ENCODE results near the gene SLC15A4.
"Not testable (repeated sequence)": the region's sequence is repeated elsewhere in the genome, so short reads cannot be mapped to it uniquely, and the experiment has no call there.

Gene SLC15A4

DNA sequence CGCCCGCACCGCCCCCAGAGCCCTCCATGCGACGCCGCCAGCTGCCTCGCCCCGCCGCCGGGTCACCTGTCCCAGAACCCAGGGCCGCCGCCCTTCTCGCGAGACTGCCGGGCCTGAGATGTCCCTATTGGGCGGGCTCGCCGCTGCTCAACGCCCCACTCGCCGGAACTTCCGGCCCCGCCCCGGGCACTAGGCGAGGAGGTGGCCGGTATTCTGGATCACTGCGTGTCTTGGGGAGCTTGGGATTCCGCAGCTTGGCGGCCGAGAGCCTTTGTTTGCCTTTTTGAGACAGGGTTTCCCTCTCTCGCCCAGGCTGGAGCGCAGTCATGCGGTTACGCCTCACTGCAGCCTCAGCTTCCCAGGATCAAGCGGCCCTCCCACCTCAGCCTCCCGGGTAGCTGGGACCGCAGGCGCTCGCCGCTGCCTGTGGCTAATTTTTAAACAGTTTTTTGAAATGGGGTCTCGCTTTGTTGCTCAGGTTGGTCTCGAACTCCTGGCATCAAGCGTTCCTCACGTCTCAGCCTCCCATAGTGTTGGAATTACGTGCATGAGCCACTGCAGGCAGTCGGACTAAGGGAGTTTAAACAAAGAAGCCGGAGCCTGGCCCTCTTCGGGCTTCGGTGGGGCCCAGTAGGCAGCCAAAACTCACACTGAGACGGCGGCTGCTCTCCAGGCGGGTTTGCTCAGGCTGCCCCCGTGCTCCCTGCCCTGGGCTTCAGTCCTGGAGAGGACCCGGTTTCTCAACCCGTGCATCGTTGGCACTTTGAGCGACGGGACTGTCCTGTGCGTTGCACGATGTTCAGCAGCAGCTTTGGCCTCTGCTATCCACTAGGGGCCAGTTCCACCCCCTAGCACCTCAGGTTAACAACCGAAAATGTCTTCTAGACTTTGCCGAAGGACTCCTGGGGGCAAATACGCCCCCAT lies at the start of gene SLC15A4:
TSS of gene SLC15A4 (minus strand) at position 43 of the 924 bp plus-strand sequence. CDS start at position 28, 15 bp downstream.
- peak; percentile 92 for DNase-seq (ENCODE audit: low read depth)

DNA sequence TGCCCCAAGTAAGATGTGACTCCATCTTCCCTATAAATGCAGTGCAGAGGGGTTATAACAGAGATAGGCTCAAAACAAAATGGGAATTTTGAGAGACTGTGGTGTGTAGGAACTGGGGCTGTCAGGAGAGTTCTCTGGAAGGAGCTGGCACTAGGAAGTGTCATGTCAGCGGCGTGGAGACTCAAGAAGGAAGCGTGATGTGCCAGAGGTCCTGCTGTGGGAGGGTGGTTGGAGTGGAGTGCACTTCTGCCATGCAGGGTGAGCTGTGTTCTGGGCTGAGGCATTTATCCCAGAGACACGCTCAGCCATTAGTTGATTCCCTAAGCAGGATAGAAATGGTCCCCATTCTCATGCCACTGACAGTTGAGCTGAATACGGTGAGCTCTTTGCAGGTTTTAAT lies 48.5 kb upstream of the SLC15A4 start:
- DNase-seq (ENCODE audit: low read depth): no peak

DNA sequence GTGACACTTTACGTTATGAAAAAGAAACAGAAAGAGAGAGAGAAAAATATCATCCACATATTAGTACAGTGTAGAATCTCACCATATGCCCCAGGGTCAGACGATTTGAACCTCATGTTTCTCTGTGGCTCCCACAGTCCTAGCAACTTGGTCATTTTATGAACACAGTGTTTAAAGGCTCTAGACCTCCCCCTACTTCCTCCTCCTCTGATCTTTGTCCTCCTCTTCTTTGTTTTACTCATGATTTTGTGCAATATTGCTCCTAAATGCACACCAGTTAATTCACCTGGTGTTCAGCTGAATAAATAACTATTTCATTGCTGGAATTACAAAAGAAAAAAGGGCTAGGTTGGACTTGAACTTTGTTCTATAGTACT lies 47.7 kb upstream of the SLC15A4 start:
- DNase-seq (ENCODE audit: low read depth): no peak

DNA sequence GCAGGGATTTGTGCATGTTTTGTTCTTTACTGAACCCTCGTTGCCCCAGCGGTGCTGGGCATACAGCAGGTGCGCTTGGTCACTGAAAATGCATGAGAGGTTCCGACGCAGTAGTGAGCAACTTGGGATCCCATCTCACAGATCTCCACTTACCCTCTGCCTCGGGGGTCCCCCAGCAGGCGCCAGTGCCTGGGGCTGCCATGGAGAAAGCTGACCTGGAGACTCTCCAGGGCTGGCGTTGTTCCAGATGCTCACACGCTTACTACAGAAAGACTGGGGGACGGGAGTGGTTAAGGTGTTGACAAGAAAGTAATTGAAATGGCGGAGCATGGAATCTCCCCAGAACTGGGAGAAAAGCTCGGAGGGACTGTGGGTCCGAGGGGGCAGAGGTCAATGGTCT lies 43.7 kb upstream of the SLC15A4 start:
- DNase-seq (ENCODE audit: low read depth): no peak

DNA sequence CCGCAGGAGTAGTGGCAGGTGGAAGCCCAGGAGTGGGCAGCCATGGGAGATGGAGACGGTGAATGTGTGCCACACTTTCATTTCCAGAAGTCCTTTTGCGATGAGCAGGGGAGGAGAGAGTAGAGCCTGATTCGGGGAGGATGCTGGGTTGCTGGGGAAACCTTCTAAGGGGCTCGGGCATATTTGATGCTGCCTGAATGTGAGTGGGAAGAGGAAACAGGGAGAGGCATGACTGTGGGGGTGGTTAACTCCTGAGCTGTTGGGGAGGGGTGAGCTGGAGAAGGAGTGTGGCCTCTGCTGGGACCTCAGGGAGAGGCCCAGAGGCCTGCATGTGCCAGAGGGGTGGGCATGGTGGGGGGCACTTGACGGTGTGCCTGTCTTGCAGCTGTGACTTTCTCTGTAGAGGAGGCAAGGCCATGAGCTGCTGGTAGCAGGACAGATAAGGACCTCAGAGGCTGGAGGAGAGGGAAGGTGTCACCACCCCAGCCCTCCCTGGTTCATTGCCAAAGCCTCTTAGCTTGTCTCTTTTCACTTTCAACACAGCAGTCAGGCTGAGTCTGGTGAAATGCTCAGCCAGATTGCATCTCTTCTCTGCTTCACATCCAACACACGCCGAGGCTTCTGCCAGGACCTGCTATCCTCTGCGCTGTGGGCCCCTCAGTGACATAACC lies 40.9 kb upstream of the SLC15A4 start:
- DNase-seq (ENCODE audit: low read depth): no peak

DNA sequence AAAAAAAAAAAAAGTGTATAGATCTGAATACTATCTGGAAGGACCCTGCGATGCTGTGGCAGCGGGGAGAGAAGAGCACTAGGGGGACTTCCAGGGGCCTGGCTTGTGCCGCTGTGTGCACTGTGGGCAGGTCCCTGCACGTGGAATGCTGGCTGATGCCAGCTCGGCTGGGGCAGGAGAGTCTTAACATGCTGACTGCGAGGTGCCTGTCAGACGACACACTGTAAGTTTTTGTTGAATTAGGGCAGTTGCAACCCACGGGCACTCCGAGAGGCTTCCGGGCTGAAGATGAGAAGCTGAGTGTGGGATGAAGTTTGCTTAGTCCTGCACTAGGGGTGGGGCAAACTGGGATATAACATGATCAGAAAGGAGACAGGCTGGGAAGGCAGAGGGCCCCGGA lies 40.2 kb upstream of the SLC15A4 start:
- DNase-seq (ENCODE audit: low read depth): no peak

DNA sequence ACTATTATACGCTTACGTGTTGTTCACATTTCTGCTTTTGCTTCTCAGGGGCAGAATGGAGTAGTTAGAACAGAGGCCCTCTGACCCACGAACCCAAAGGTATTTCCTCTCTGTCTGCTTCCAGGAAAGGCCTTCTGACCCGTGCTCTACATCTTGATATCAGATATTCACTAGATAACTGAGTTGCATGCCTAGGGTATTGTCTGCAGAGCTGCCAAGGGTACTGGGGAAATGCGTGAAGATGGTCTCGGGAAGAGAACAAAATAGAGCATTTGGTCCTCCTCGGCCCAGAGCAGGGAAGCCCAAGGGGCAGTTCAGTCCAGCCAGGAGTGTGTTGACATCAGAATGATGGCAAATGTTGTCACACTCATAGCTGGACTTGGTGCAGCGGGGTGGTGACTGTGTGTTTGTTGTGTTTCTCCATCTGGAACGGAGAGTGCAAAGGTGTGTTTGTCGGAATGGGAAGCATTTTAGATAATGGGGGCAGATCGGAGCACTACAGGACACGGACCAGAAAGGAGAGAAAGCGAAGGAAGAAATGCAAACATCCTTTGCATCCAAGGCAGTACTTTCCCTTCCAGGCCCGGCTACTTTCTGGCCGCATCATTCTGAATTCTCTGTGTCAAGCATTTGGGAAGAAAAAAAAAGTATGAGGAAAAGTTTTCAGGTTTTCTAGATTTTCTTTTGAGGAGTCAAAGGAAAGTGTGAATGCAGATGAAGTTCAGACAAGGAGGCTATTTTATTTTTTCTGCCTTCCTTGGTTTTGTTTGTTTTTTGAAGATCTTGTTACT lies 37.7 kb upstream of the SLC15A4 start:
- no peak for DNase-seq (ENCODE audit: low read depth)

DNA sequence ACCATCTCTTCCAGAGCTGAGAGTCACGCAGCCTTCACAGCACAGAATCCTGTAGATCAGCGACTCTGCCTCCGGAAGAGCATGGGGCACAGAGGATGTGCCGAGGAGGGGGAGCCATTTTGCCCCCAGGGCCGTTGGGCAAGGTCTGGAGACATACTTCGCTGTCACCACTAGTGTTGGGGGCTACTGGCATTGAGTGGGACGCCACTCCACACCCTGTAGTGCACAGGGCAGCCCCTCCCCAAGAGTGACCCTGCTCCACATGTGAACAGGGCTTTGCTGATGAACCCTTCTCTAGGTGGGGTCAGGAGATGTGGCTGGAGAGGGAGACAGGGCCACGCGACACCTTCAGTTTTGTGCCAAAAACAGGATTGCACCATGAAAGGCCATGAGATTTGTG lies 35.6 kb upstream of the SLC15A4 start:
- no peak for DNase-seq (ENCODE audit: low read depth)

DNA sequence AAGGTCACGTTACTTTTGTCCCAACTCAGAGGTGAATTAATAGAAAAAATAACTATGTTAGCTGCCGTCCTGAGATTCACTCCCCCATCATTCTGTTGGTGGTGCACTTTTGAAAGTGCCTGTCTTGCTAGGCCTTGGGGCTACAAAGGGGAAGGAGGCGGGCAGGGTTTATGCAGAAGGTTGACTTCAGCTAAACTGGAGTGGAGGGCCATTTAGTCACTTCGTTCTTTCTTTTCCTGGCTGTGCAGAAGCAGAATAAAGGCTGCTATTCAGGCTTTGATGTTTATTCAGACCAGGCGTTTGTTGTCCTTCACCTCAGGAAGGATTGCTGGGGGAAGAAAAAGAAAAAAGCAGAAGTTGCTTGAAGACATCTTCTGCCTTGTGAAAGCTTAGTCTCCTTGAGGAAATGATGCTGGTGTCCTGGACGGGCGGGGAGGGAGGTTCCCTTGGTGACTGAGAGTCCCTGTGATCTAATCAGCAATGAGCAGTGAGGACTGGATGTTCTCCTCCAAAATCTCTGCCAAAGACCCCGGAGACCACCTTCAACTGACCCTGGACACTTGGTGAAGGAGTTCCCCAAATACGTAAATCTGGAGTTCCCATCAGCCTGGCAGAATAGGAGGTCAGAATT lies 33.5 kb upstream of the SLC15A4 start:
- no peak for DNase-seq (ENCODE audit: low read depth)

DNA sequence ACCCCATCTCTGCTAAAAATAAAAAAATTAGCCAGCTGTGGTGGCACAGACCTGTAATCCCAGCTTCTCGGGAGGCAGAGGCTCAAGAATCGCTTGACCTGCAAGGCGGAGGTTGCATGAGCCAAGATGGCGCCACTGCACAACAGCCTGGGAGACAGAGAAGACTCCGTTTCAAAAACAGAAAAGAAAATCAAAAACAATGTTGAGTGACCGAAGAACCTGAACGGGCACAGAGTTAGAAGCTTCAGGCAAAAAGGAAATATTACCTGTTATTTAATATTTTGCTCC lies 33.0 kb upstream of the SLC15A4 start:
- no peak for DNase-seq (ENCODE audit: low read depth)

DNA sequence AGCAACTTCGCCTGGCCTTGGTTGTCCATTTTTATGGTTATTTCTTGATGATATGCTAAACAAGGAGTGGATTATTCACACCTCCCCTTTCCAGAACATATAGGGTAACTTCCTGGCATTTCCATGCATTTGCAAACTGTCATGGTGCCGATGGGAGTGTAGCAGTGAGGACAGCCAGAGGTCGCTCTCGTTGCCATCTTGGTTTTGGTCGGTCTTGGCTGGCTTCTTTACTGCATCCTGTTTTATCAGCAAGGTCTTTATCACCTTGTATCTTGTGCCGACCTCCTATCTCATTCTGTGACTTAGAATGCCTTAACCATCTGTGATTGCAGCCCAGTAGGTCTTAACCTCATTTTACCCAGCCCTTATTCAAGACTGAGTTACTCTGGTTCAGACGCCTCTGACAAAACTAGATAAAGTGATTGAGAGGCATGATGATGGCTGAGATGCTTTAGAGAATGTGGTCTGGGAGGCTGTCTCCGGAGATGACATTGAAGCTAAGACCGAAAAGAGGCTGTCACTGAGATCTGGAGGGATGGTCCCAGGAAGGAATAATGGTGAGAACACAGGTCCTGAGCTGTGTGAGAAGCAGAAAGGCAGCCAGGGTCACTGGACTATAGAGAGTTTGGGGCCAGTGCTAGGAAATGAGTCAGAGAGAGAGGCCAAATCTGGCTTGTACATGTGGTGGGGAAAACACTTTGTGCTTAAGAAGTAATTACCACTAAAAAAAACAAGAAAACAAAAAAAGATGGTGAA lies 32.5 kb upstream of the SLC15A4 start:
- no peak for DNase-seq (ENCODE audit: low read depth)

DNA sequence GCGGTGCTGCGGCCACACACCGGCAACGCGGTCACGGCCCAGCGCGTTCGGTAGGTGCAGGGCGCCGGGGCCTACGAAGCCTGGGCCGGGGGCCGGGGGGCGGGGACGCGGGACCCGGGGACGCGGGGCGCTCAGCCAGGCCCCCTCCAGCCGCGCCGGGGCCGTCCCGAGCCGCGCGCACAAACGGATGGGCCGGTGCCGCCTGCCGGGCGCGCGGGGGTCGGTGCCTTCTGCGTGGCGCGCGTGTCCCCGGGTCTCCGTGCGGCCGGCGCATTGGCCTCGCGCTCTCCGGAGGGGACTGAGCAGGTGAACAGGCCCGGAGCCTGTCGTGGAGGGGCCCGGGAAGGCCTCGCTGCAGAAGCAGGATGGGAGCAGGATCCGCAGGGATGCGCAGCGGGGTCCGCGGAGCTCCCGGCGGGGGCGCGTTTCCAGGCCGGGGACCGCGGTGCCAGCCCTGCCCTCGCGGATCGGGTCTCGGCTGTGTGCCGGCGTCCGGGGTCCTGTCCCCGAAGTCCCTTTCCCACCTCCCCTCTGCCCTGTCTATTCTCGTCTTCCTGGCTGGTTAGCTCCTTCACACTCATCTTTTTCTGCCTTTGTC lies 29.9 kb upstream of the SLC15A4 start:
- DNase-seq (ENCODE audit: low read depth): no peak

DNA sequence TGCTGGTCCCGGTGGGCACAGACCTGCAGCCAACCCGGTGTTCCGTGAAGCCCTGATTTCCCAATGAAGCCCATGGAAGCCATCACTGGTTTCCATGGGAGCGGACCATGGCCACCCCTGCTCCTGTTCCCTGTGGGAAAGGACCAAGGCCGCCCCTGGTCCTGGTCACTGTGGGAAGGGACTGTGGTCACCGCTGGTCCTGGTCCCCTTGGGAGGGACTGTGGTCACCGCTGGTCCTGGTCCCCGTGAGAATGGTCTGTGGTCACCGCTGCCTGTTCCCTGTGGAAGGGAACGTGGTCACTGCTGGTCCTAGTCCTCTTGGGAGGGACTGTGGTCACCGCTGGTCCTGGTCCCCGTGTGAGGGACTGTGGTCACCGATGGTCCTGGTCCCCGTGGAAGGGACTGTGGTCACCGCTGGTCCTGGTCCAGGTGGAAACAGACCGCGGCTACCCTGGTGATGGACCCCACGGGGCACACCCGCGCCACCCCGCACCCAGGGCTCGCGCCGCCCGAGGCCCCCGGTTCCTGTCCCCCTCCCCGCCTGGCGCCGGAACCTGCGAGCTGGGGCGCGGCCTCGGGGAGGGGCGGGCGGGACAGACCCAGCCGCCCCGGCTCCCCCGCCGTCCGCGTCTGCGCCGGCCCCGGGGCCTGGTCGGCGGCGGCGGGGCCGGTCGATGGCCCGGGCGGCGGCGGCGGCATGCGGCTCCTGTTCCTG lies 29.3 kb upstream of the SLC15A4 start, which contains the start of gene GLT1D1:
TSS of gene GLT1D1 (plus strand) at position 594 of the 715 bp plus-strand sequence. CDS start at position 698, 104 bp downstream.
- no peak for DNase-seq (ENCODE audit: low read depth)

DNA sequence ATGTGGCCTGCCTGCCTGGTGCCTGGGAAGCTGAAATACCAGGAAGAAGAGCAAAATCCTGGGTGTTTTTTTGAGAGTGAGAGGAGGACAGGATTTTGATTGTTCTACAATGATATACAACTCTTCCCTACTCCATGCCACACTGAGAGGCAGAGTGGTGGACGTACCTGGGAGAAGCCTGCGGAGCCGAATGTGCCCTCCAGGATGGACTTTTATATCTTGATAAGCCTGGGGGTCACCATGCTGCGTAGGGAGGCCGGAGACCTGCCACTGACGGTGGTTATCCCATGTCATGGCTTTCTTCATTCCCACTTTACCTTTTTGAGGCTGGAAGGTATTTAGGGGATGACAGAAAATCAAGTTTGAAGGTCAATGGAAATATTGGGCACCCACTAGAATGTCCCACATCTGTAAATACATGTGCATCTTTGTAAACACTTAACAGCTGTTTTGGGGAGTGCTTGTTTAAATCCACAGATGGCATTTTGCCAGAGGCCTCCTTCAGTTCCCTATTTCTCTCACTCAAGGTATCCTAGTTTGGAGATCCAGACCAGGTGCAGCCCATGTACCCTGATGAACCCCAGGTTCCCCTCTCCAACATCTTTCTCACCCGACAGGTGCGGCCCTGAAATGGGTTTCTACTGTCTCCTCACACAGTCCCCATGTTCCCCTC lies 28.4 kb upstream of the SLC15A4 start:
- DNase-seq (ENCODE audit: low read depth): no peak

DNA sequence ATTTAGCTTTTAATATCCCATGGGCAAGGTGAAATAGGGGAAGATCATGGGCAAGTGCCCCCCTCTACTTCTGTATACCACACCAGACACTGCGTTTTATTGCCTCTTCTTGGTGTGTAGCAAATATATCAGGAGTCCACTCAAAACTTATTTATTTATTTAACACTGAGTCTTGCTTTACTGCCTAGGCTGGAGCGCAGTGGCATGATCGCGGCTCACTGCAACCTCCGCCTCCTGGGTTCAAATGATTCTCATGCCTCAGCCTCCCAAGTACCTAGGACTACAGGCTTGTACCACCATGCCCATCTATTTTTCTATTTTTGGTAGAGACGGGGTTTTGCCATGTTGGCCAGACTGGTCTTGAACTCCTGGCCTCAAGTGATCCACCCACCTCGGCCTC lies 27.7 kb upstream of the SLC15A4 start:
- DNase-seq (ENCODE audit: low read depth): not testable (repeated sequence)

DNA sequence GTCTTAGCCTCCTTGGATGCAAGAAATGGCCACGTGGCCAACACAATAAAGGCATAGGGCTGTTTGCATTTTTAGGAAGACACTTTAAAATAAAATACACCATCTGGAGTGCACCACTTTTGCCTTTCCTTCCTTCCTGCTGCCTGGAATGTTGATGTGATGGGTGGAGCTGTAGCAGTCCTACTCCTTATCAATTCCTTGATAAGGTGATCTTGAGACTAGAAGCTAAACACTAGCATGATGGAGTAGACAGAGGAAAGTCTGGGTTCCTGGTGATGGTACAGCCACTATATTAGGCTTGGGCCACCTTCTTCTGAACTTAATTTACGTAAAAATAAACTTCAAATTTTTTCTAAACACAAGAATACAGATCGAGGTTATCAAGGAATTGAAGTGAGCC lies 26.6 kb upstream of the SLC15A4 start:
- DNase-seq (ENCODE audit: low read depth): no peak

DNA sequence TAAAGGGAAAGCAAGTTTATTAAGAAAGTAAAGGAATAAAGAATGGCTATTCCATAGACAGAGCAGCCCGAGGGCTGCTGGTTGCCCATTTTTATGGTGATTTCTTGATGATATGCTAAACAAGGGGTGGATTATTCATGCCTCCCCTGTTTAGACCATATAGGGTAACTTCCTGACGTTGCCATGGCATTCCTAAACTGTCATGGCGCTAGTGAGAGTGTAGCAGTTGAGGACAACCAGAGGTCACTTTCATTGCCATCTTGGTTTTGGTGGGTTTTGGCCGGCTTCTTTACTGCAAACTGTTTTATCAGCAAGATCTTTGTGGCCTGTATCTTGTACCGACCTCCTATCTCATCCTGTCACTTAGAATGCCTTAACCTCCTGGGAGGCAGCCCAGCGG lies 26.0 kb upstream of the SLC15A4 start:
- DNase-seq (ENCODE audit: low read depth): not testable (repeated sequence)

DNA sequence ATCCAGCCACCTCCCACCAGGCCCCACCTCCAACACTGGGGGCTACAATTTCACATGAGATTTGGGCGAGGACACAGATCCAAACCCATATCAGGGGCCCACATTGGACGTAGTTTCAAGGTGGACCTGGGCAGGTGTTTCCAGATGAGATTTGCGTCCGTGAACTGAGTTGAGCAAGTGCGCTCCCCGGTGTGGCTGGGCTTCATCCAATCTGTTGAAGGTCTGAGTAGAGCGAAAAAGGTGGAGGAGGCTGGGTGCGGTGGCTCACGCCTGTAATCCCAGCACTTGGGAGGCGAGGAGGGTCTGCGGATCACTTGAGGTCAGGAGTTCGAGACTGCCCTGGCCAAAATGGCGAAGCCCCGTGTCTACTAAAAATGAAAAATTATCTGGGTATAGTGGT lies 24.6 kb upstream of the SLC15A4 start:
- DNase-seq (ENCODE audit: low read depth): no peak

DNA sequence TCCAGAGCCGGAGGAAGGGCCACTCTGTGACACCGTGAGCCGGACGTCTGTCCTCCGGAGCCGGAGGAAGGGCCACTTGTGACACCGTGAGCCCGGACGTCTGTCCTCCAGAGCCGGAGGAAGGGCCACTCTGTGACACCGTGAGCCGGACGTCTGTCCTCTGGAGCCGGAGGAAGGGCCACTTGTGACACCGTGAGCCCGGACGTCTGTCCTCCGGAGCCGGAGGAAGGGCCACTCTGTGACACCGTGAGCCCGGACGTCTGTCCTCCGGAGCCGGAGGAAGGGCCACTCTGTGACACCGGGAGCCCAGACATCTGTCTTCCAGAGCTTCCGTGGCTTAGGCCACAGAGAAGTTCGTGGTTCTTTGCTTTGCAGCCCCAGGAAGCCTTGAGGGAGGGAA lies 22.9 kb upstream of the SLC15A4 start:
- DNase-seq (ENCODE audit: low read depth): not testable (repeated sequence)

Data from stimulated activated CD8-positive, alpha-beta memory T cell treated with anti-CD3 and anti-CD28 coated beads, Interleukin-4, amount 100 ng/mL, for 24 hours (primary cell).